HepG2 (cell line): ENCODE data around the gene COPZ1. TPM values are rescaled to one million over a fixed set of nuclear protein-coding genes. Genes with fewer than 3 reads are reported as not detected.

Experiments
- GMEB1 ChIP-seq: sonication (generic); formaldehyde crosslinking; IDR thresholded peaks from 2 replicates; pipeline ENCODE4 v1.5.1; 2020; ENCODE audit warnings: missing genetic modification reagents, mild to moderate bottlenecking, borderline replicate concordance
- HIVEP1 ChIP-seq: sonication (generic); formaldehyde crosslinking; IDR thresholded peaks from 2 replicates; pipeline ENCODE4 v1.4.0; 2020; ENCODE audit warnings: mild to moderate bottlenecking, missing genetic modification reagents
- HNF1B ChIP-seq: sonication (generic); formaldehyde crosslinking; IDR thresholded peaks from 2 replicates; pipeline ENCODE4 v1.5.1; 2020; ENCODE audit warnings: mild to moderate bottlenecking, moderate library complexity, missing genetic modification reagents
- MED13 ChIP-seq: sonication (generic); formaldehyde crosslinking; IDR thresholded peaks from 2 replicates; pipeline ENCODE4 v1.5.0; 2020; ENCODE audit warnings: missing genetic modification reagents
- NR3C1 ChIP-seq: sonication (generic); formaldehyde crosslinking; IDR thresholded peaks from 2 replicates; pipeline ENCODE4 v1.4.0; 2020; ENCODE audit warnings: missing genetic modification reagents
- PAX8 ChIP-seq: sonication (generic); formaldehyde crosslinking; IDR thresholded peaks from 2 replicates; pipeline ENCODE4 v1.8.0; 2022; ENCODE audit warnings: mild to moderate bottlenecking, missing genetic modification reagents, borderline replicate concordance
- RBFOX2 ChIP-seq: fragments of 200-400 bp; formaldehyde crosslinking; IDR thresholded peaks from 2 replicates; pipeline ENCODE4 v1.6.1; 2017; ENCODE audit warnings: low read depth, mild to moderate bottlenecking, low read length
- RFX3 ChIP-seq: IDR thresholded peaks from 2 replicates; pipeline ENCODE4 v1.6.1; 2016; ENCODE audit warnings: missing biosample characterization, missing genetic modification reagents
- RFXANK ChIP-seq: IDR thresholded peaks from 2 replicates; pipeline ENCODE4 v1.6.1; 2016
- TEAD3 ChIP-seq: optimal IDR thresholded peaks from 2 replicates; pipeline ENCODE3; 2016; ENCODE audit warnings: borderline replicate concordance
- YEATS4 ChIP-seq: sonication (generic); formaldehyde crosslinking; IDR thresholded peaks from 2 replicates; pipeline ENCODE4 v1.4.0; 2020; ENCODE audit warnings: missing genetic modification reagents, borderline replicate concordance
- ZNF367 ChIP-seq: sonication (generic); formaldehyde crosslinking; IDR thresholded peaks from 2 replicates; pipeline ENCODE4 v1.4.0; 2020; ENCODE audit warnings: missing genetic modification reagents, borderline replicate concordance
- ZNF484 ChIP-seq: sonication (generic); formaldehyde crosslinking; IDR thresholded peaks from 2 replicates; pipeline ENCODE4 v1.5.1; 2020; ENCODE audit warnings: mild to moderate bottlenecking, low read depth, missing genetic modification reagents, borderline replicate concordance
- ZNF691 ChIP-seq: sonication (generic); formaldehyde crosslinking; IDR thresholded peaks from 2 replicates; pipeline ENCODE4 v1.4.0; 2020; ENCODE audit warnings: missing genetic modification reagents, low read depth, mild to moderate bottlenecking, borderline replicate concordance
- ZNF83 ChIP-seq: sonication (generic); formaldehyde crosslinking; IDR thresholded peaks from 2 replicates; pipeline ENCODE4 v1.4.0; 2020; ENCODE audit warnings: missing genetic modification reagents, mild to moderate bottlenecking, borderline replicate concordance
- polyA plus RNA-seq, 8 experiments: library from polyadenylated mRNA; depleted of rRNA in 3 of 8; stranded (reverse) in 7 of 8; unstranded in 1 of 8; fragments of >200 nt; fragmentation: Illumina TruSeq in 4 of 8; extraction: Trizol in 4 of 8; gene quantifications; 2 replicates each; pipeline versions ENCODE4 v1.2.1 to v1.2.3, GENCODE V29; 2011 to 2016; ENCODE audit warnings: low read depth in 4 of 8, missing spikeins in 1 of 8, mixed read lengths in 1 of 8; ENCODE audit not compliant: insufficient read depth in 1 of 8
- total RNA-seq, 5 experiments: library from RNA; depleted of rRNA; stranded (reverse); fragments of >200 nt; fragmentation: Illumina TruSeq; extraction: Trizol; gene quantifications; 2 replicates each; pipeline ENCODE4 v1.2.3, GENCODE V29; 2016; ENCODE audit warnings: low read depth in 1 of 5
- TF ChIP-seq, protein P1 (sequence below): IDR thresholded peaks from 2 replicates; pipeline ENCODE4 v1.6.1; 2012; ENCODE audit warnings: low read depth, low read length, improper control_type of control experiment

COPZ1 gene
- total and polyA plus RNA-seq, 2 of the 13 experiments (the other 11 are each of a cell fraction or from before 2014, with no cell fraction given), result 125 to 184 TPM

DNA sequence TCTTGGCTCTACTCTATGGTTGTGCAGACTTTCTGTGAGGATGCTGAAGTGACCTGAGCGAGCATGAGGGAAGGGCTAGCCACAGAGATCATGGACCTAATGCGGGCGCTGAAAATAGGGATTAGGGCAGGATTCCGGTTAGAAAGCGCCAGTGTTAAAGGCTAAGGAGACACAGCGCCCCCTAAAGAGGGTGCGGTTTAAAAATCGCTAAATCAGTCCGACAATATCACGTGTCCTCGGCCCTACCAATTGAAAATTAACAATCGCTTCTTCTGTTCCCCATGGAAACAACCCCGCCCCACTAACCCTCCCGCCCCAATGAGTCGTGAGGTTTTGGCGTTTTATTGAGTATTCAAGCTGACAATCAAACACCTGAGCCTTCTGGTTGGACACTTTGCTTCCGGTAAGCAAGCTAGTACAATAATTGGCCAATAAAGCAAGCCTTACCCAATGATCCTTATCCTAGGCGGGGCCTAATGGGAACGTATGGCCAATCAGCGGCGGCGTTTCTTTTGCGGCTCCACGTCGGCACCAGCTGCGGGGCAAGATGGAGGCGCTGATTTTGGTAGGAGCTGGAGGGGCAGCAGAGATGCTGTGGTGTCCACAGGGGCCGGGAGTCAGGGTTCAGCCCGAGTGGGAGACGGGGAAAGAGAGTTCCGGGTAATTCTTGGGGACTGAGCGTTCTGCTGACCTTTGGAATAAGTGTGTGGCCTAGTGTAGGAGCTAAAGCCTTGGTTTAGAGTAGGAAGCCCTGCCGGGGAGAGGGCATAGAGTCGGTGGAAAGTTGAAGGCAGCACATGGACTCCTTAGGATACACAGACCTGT, at the start of gene COPZ1 (continued):
- TF ChIP-seq ZNF83 (CRISPR knock-in tag), result no peak
- peak; percentile 85 for TF ChIP-seq GMEB1
- TF ChIP-seq RFXANK (CRISPR knock-in tag), result peak; percentile 90; the same call in 1 of the 2 replicates
- TF ChIP-seq ZNF367 (CRISPR knock-in tag), result no peak
- TF ChIP-seq RFX3 (CRISPR knock-in tag), result peak; percentile 77
- TF ChIP-seq MED13 (CRISPR knock-in tag), result no peak
- TF ChIP-seq HIVEP1 (CRISPR knock-in tag), result no peak; the same call in 1 of the 2 replicates
- TF ChIP-seq PAX8 (CRISPR knock-in tag), result no peak
- TF ChIP-seq YEATS4 (CRISPR knock-in tag), result peak; percentile 88
- TF ChIP-seq ZNF484, result no peak
- TF ChIP-seq ZNF691 (CRISPR knock-in tag), result no peak
- no peak for TF ChIP-seq HNF1B (CRISPR knock-in tag)
- TF ChIP-seq, protein P1, sequence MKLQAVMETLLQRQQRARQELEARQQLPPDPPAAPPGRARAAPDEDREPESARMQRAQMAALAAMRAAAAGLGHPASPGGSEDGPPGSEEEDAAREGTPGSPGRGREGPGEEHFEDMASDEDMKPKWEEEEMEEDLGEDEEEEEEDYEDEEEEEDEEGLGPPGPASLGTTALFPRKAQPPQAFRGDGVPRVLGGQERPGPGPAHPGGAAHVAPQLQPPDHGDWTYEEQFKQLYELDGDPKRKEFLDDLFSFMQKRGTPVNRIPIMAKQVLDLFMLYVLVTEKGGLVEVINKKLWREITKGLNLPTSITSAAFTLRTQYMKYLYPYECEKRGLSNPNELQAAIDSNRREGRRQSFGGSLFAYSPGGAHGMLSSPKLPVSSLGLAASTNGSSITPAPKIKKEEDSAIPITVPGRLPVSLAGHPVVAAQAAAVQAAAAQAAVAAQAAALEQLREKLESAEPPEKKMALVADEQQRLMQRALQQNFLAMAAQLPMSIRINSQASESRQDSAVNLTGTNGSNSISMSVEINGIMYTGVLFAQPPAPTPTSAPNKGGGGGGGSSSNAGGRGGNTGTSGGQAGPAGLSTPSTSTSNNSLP, result peak; percentile 40; the same call in 1 of the 2 replicates
- peak; percentile 78 for TF ChIP-seq RBFOX2
- TF ChIP-seq NR3C1 (CRISPR knock-in tag), result no peak
- TF ChIP-seq TEAD3 (CRISPR knock-in tag), result peak; percentile 27
